K562 (cell line): ENCODE measurements around the gene ASB14. TPM values are rescaled to one million over a fixed set of nuclear protein-coding genes. Genes with fewer than 3 reads are reported as not detected.
A peak's percentile ranks its signal among the peaks of the same experiment; 100 is the strongest.
"Not testable (repeated sequence)": the region's sequence is repeated elsewhere in the genome, so short reads cannot be mapped to it uniquely, and the experiment has no call there.

Experiments used
- ATAC-seq: fragments of 200-7000 bp; cut with Tn5 transposase; 3 replicates; pipeline ENCODE4 v1.9.1; 2020; ENCODE audit warnings: moderate library complexity
- BruUV-seq: library from RNA; stranded (reverse); fragments of 400-500 nt; replicated peaks from 2 replicates; lab custom pipeline; 2021; lab: Mats Ljungman, UMichigan
- CTCF ChIA-PET: fragments of 300-600 bp; formaldehyde crosslinking; extraction: SDS; loops from one replicate; lab custom pipeline; 2021; ENCODE audit warnings: low intra/inter-chr PET ratio; lab: Yijun Ruan, JAX
- POLR2A ChIA-PET: fragments of 300-600, 350-650 bp; sonication (Branson Sonifier 250); formaldehyde crosslinking; extraction: SDS; loops from one replicate; lab custom pipeline; 2021; ENCODE audit warnings: antibody characterized with exemption, inconsistent platforms; lab: Yijun Ruan, JAX
- DNase-seq, 4 experiments: peaks; one replicate each; pipeline versions ENCODE4 v3.0.0 to v3.0.0-alpha.2; 2011 to 2018; ENCODE audit warnings: low spot score in 3 of 4, mixed read lengths in 3 of 4; ENCODE audit errors: extremely low read depth in 1 of 4
- FAIRE-seq: peaks from 2 replicates; lab custom pipeline; 2011; peaks lifted over from hg19 to GRCh38; lab: Jason Lieb, UNC
- H2AFZ ChIP-seq: 2 replicates; pipeline ENCODE4 v1.6.0; 2011; ENCODE audit warnings: low read depth, low read length, control low read depth, inconsistent platforms
- H3K27ac ChIP-seq: fragments of 200-600 bp; 3 replicates; pipeline ENCODE4 v1.8.0; 2011; ENCODE audit warnings: low read depth, mild to moderate bottlenecking, control low read depth, inconsistent platforms, low read length, moderate library complexity, mixed read lengths; ENCODE audit errors: extremely low read depth
- H3K27me3 ChIP-seq, 2 experiments: fragments of 300-600 bp in 1 of 2; 2 replicates in 1 of 2; 3 replicates in 1 of 2; pipeline versions ENCODE4 v1.6.0 to v1.8.0; 2011; ENCODE audit warnings: inconsistent platforms in 2 of 2, low read length in 2 of 2, mild to moderate bottlenecking in 1 of 2, mixed read lengths in 1 of 2, moderate library complexity in 1 of 2; ENCODE audit not compliant: control insufficient read depth in 2 of 2, insufficient read depth in 2 of 2
- H3K36me3 ChIP-seq: fragments of 300-600 bp; 3 replicates; pipeline ENCODE4 v1.8.0; 2011; ENCODE audit warnings: mild to moderate bottlenecking, low read length, inconsistent platforms; ENCODE audit not compliant: control insufficient read depth, insufficient read depth
- H3K4me1 ChIP-seq, 2 experiments: fragments of 200-600 bp in 1 of 2; replicated peaks in 1 of 2; 2 replicates in 1 of 2; 3 replicates in 1 of 2; pipeline versions ENCODE4 v1.5.1 to v1.8.0; 2011; ENCODE audit warnings: inconsistent platforms in 2 of 2, low read length in 2 of 2, mild to moderate bottlenecking in 1 of 2, mixed read lengths in 1 of 2, moderate library complexity in 1 of 2; ENCODE audit not compliant: control insufficient read depth in 2 of 2, insufficient read depth in 2 of 2
- H3K4me2 ChIP-seq: 2 replicates; pipeline ENCODE4 v1.6.1; 2011; ENCODE audit warnings: low read length, control low read depth, inconsistent platforms, mixed read lengths; ENCODE audit not compliant: insufficient read depth
- H3K4me3 ChIP-seq: fragments of 200-600 bp; sonication (generic), shearing (Covaris generic); 2 replicates; pipeline ENCODE4 v1.5.1; 2016; ENCODE audit warnings: control low read depth, inconsistent platforms
- H3K79me2 ChIP-seq: fragments of 200-600 bp; 3 replicates; pipeline ENCODE4 v1.8.0; 2011; ENCODE audit warnings: low read length, inconsistent platforms; ENCODE audit not compliant: control insufficient read depth, insufficient read depth
- H3K9ac ChIP-seq, 2 experiments: 2 replicates each; pipeline versions ENCODE4 v1.6.0 to v1.6.1; 2011; ENCODE audit warnings: low read depth in 2 of 2, low read length in 2 of 2, control low read depth in 1 of 2, inconsistent platforms in 1 of 2, mild to moderate bottlenecking in 1 of 2, mixed read lengths in 1 of 2; ENCODE audit not compliant: insufficient read depth in 1 of 2
- H3K9me1 ChIP-seq: one replicate; pipeline ENCODE4 v1.6.0; 2011; ENCODE audit warnings: inconsistent platforms, mild to moderate bottlenecking, low read length, moderate library complexity; ENCODE audit not compliant: control insufficient read depth, insufficient read depth
- H3K9me3 ChIP-seq: replicated peaks from 2 replicates; pipeline ENCODE4 v1.5.1; 2011; ENCODE audit warnings: low read depth, low read length, inconsistent platforms; ENCODE audit not compliant: control insufficient read depth, insufficient read depth
- H4K20me1 ChIP-seq: replicated peaks from 2 replicates; pipeline ENCODE4 v1.6.1; 2011; ENCODE audit warnings: low read length, inconsistent platforms, mixed read lengths; ENCODE audit not compliant: control insufficient read depth, insufficient read depth
- ARID1B ChIP-seq: fragments of 450-650 bp; IDR thresholded peaks from 2 replicates; pipeline ENCODE4 v1.6.1; 2016; ENCODE audit warnings: antibody characterized with exemption, mild to moderate bottlenecking, inconsistent platforms
- EP400 ChIP-seq: fragments of 450-650 bp; IDR thresholded peaks from 2 replicates; pipeline ENCODE4 v1.6.1; 2017; ENCODE audit warnings: antibody characterized with exemption, mild to moderate bottlenecking, moderate library complexity
- L3MBTL2 ChIP-seq: fragments of 450-650 bp; IDR thresholded peaks from 2 replicates; pipeline ENCODE4 v1.6.1; 2016; ENCODE audit warnings: mild to moderate bottlenecking, moderate library complexity
- MTA2 ChIP-seq: fragments of 450-650 bp; IDR thresholded peaks from 2 replicates; pipeline ENCODE4 v1.6.1; 2016; ENCODE audit warnings: low read depth
- ZBTB40 ChIP-seq, 2 experiments: fragments of 450-650 bp in 1 of 2; sonication (generic) in 1 of 2; formaldehyde crosslinking in 1 of 2; IDR thresholded peaks; 2 replicates each; pipeline versions ENCODE4 v1.7.1 to v1.9.0; 2016 to 2022; ENCODE audit warnings: inconsistent platforms in 1 of 2, mild to moderate bottlenecking in 1 of 2, missing genetic modification reagents in 1 of 2
- WGBS: fragments of 100-300 bp; shearing (Covaris generic); methylation state at CpG from one replicate; pipeline ENCODE4 v1.1.6; 2016; ENCODE audit warnings: low coverage, mixed read lengths; ENCODE audit not compliant: insufficient coverage; ENCODE audit errors: missing lambda C conversion rate; 5-methylcytosine and 5-hydroxymethylcytosine counted together
- in situ Hi-C: fragments of 300-500 bp; cut with MboI; formaldehyde crosslinking; loops from 4 replicates; pipeline ENCODE4 v1.15.0; 2018; ENCODE audit warnings: inconsistent platforms, mixed read lengths
- intact Hi-C: fragments of 100-400 bp; cut with micrococcal nuclease; formaldehyde crosslinking; loops from 2 replicates; pipeline ENCODE4 v1.14.2; 2022
- polyA plus RNA-seq, 8 experiments: library from polyadenylated mRNA; depleted of rRNA in 4 of 8; stranded (reverse) in 5 of 8; unstranded in 3 of 8; fragments of >200 nt; fragmentation: Nextera tagmentation in 2 of 8; fragmentation: Illumina TruSeq in 1 of 8; extraction: Ambion mirVana in 2 of 8; extraction: Trizol in 1 of 8; gene quantifications; 2 replicates each; pipeline versions ENCODE4 v1.2.1 to v1.2.3, GENCODE V29; 2011 to 2014; ENCODE audit warnings: inconsistent platforms in 1 of 8, missing spikeins in 1 of 8
- total RNA-seq, 7 experiments: library from RNA; depleted of rRNA in 6 of 7; stranded (reverse); fragments of >200 nt in 6 of 7; fragmentation: Illumina TruSeq in 2 of 7; extraction: Trizol in 2 of 7; gene quantifications; 2 replicates each; pipeline versions ENCODE4 v1.2.1 to v1.2.3, GENCODE V29; 2011 to 2021; ENCODE audit warnings: low replicate concordance in 1 of 7

ASB14 gene
- total and polyA plus RNA-seq, 9 of the 15 experiments (the other 6 are each of a cell fraction or from before 2014, with no cell fraction given) = 0.01 to 0.07 TPM; not detected in 7

DNA sequence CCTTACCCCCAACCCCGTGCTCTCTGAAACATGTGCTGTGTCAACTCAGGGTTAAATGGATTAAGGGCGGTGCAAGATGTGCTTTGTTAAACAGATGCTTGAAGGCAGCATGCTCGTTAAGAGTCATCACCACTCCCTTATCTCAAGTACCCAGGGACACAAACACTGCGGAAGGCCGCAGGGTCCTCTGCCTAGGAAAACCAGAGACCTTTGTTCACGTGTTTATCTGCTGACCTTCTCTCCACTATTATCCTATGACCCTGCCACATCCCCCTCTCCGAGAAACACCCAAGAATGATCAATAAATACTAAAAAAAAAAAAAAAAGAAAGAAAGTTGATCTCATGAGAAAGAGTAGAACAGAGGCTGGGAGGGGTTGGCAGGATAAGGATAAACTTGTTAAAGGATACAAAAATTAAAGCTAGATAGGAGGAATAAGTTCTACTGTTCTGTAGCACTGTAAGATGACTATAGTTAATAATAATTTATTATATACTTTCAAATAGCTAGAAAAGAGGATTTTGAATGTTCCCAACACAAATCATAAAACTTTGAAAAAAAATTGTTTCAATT lies 46.7 kb upstream of the ASB14 start:
- in situ Hi-C loops; BruUV-seq; CTCF ChIA-PET; intact Hi-C loops; H3K27ac ChIP-seq; H3K79me2 ChIP-seq; POLR2A ChIA-PET; H2AFZ ChIP-seq; H3K9ac ChIP-seq; H4K20me1 ChIP-seq; H3K4me1 ChIP-seq; H3K36me3 ChIP-seq; H3K27me3 ChIP-seq; FAIRE-seq; DNase-seq; H3K9me1 ChIP-seq; H3K4me3 ChIP-seq; ATAC-seq; H3K9me3 ChIP-seq; H3K4me2 ChIP-seq; TF ChIP-seq ZBTB40 (CRISPR knock-in tag; IDR thresholded peaks at IDR 0.05): not testable (repeated sequence)
- WGBS = no CpG with 5 or more reads among the region's 7 CpGs
- TF ChIP-seq ARID1B = peak; percentile 86
- 0 out of 2 replicates have a peak, but pooled peaks have one; percentile 43 for TF ChIP-seq ZBTB40 (IDR thresholded peaks at IDR 0.05)
- 0 out of 2 replicates have a peak, but pooled peaks have one; percentile 34 for TF ChIP-seq EP400
- TF ChIP-seq L3MBTL2 = peak; percentile 73
- peak; percentile 57; the same call in 1 of the 2 replicates for TF ChIP-seq MTA2
